ENCODE data around the gene PALLD.

DNA sequence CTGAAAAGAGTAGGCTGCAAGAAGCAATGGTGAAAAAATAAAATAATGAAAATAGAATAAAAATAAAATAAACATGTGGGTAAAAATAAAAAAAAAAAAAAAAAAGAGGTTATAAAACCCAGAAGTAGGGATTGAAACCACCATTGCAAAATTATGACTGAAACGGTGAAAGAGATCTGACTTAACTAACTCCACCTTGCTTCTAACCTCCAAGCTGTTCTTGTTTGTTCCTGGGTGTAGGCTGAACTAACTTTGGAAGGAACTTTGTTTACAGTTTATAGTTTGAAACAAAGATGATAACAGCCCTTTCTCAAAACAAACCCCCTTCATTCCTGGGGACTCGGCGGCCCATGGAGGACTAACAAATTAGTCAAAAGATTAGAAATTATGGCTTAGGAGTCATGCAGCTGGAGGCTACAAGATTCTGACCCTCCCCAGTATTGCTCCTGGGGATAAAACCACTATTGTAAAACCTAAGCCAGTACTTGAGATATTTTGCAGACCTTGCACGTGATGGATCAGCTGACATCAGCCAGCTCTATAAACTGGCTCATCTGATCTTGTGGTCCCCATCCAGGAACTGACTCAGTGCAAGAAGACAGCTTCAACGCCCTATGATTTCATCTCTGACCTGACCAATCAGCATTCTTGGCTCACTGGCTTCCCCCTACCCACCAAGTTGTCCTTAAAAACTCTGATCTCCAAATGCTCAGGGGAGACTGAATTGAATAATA is 47.0 kb upstream of the PALLD start:
- TF ChIP-seq, protein P1, sequence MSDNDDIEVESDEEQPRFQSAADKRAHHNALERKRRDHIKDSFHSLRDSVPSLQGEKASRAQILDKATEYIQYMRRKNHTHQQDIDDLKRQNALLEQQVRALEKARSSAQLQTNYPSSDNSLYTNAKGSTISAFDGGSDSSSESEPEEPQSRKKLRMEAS (IDR thresholded peaks at IDR 0.05; ENCODE audit: low read depth, low read length) = no peak
- TF ChIP-seq CTCF (IDR thresholded peaks at IDR 0.05; ENCODE audit: low read depth, low read length) = no peak
